Mononuclear cell (primary cell): ENCODE measurements around the gene KAZN. TPM values are rescaled to one million over a fixed set of nuclear protein-coding genes. Genes with fewer than 3 reads are reported as not detected.

ENCODE experiments used
- H3K27me3 ChIP-seq: 2 replicates; pipeline ENCODE4 v1.6.0; 2011; ENCODE audit warnings: low read length, control low read depth; ENCODE audit not compliant: insufficient read depth
- H3K4me1 ChIP-seq: 2 replicates; pipeline ENCODE4 v1.5.1; 2011; ENCODE audit warnings: mild to moderate bottlenecking, low read length, control low read depth; ENCODE audit not compliant: insufficient read depth
- H3K4me3 ChIP-seq: 2 replicates; pipeline ENCODE4 v1.5.1; 2011; ENCODE audit warnings: mild to moderate bottlenecking, low read length, moderate library complexity
- H3K9me3 ChIP-seq: 2 replicates; pipeline ENCODE4 v1.5.1; 2011; ENCODE audit warnings: low read depth, mild to moderate bottlenecking, control low read depth, low read length
- total RNA-seq: library from RNA; depleted of rRNA; stranded (reverse); fragments of >200 nt; gene quantifications from one replicate; pipeline ENCODE4 v1.2.3, GENCODE V29; 2012

The KAZN gene
- total RNA-seq, 1 donor: 0.31 TPM

DNA sequence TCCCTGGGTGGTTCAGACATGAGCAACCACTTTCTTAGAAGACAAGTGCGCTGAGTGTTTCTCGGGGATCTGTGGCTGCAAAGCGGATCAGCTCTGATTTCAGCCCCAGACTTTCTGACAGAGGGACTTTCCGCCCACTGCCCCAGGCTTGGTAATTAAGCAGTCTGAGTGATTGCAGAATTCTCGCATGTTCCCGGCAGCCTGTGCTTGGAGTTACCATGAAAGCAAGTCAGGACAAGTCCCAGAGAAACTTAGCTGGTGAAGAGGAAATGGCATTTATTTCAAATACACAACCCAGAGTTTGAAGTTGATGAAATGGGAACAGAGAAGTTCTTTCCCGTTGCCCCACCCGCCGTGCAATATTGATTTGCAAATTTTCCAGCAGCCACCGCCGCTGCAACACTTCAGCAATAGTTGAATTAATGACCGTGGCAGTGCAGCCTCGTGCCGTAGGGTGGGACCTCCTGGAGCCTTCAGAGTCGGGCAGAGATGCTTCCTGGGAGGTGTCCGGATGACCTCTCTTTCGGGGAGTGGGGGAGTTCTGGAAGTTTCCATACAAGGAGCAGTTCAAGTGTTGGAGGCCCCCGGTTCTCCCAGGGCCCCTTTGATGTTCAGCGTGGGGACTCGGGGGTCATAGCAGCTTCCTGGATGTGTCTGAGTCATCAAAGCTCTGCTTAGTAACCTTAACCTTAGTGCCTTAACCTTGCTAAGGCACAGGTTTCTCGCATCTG lies 134.7 kb downstream of the KAZN start:
- H3K4me1 ChIP-seq: no peaks in the 10 kb centered on the region
- H3K4me3 ChIP-seq: no peak overlapping the region
- no peaks in the 10 kb centered on the region for H3K9me3 ChIP-seq
- no peaks in the 10 kb centered on the region for H3K27me3 ChIP-seq

GRCh38 chr1:14733779-14734140 lies 135.3 kb downstream of the KAZN start:
- H3K4me3 ChIP-seq: no peak overlapping the region
- no peaks in the 10 kb centered on the region for H3K4me1 ChIP-seq
- no peaks in the 10 kb centered on the region for H3K27me3 ChIP-seq
- no peaks in the 10 kb centered on the region for H3K9me3 ChIP-seq

GRCh38 chr1:14735841-14736240 lies 137.4 kb downstream of the KAZN start:
- no peak overlapping the region for H3K4me3 ChIP-seq
- H3K4me1 ChIP-seq: peaks cover 11% of the 10 kb centered on the region
- H3K27me3 ChIP-seq: no peaks in the 10 kb centered on the region
- H3K9me3 ChIP-seq: no peaks in the 10 kb centered on the region

DNA sequence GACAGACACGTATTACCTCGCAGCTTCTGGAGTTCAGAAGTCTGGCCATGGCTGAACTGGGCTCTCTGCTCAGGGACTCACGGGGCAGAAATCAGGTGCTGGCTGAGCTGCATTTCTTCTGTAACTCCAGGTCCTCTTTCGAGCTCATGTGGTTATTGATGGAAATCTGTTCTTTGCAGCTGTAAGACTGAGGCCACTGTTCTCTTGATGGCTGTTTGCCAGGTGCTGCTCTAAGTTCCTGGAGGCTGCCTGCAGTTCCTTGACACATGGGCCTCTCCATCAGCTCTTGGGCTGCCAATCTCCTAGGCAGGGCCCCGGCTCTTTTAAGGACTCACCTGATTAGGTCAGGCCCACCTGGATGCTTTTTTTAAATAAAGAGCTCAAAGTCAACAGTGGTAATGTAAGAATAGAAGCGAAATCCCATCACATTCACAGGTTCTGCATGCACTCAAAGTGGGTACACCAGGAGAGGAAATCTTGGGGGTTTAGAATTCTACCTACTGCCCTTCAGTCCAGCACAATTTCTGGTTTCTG lies 139.1 kb downstream of the KAZN start:
- Histone ChIP-seq H3K4me3 (no peak overlapping the region), H3K4me1 (peaks cover 23% of the 10 kb centered on the region), H3K9me3 (no peaks in the 10 kb centered on the region), H3K27me3 (no peaks in the 10 kb centered on the region)

DNA sequence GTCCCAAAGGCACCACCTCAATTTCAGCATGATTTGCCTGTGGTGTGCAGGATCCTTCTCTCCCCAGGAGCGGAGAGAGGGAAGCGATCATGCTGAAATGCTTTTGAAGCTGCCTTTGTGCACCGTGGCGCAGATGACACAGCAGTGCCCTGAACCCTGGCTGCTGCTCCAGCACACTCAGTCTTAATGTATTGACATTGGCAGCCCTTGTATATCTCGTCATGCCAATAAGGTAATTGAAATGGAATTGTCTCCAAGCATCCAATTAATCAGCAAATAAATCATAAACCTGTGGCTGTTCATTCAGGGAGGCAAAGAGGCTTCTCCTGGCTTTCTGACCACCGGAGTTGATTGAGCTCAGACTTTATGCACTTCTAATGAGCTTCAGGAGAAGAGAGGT lies 139.8 kb downstream of the KAZN start:
- peaks cover 23% of the 10 kb centered on the region for H3K4me1 ChIP-seq
- H3K4me3 ChIP-seq: no peak overlapping the region
- no peaks in the 10 kb centered on the region for H3K9me3 ChIP-seq
- no peaks in the 10 kb centered on the region for H3K27me3 ChIP-seq

- Histone ChIP-seq H3K4me1 (peaks cover 23% of the 10 kb centered on the region), H3K9me3 (no peaks in the 10 kb centered on the region), H3K4me3 (no peak overlapping the region), H3K27me3 (no peaks in the 10 kb centered on the region)
Observed at GRCh38 chr1:14738647-14739046, 140.2 kb downstream of the KAZN start.

- no peaks in the 10 kb centered on the region for H3K27me3 ChIP-seq
- H3K4me3 ChIP-seq: no peak overlapping the region
- peaks cover 23% of the 10 kb centered on the region for H3K4me1 ChIP-seq
- no peaks in the 10 kb centered on the region for H3K9me3 ChIP-seq
Observed at GRCh38 chr1:14739082-14739832, 140.8 kb downstream of the KAZN start.

- H3K4me3 ChIP-seq: no peak overlapping the region
- peaks cover 23% of the 10 kb centered on the region for H3K4me1 ChIP-seq
- H3K9me3 ChIP-seq: no peaks in the 10 kb centered on the region
- H3K27me3 ChIP-seq: no peaks in the 10 kb centered on the region
Observed at GRCh38 chr1:14740016-14740415, 141.5 kb downstream of the KAZN start.

DNA sequence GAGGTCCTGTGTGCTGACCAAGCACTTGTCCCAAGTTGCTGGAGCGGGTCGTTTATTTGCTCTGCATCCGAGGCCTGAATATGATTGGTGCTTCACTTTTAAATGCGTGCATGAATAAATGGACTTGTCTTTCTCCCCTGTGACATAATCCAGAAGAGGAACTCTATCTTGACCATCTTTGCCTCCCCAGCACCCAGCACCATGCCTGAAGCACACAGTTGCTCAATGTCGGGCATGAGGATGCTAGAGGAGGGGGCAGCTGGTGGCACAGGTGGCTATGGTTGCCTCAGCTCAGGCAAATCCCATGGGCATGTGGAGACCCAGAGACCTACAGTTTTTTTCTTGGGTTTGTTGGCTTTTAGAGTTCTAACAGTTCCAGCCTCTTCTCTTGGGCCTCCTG lies 142.6 kb downstream of the KAZN start:
- Histone ChIP-seq H3K4me3 (no peak overlapping the region), H3K9me3 (no peaks in the 10 kb centered on the region), H3K4me1 (peaks cover 23% of the 10 kb centered on the region), H3K27me3 (no peaks in the 10 kb centered on the region)

- no peaks in the 10 kb centered on the region for H3K9me3 ChIP-seq
- H3K4me3 ChIP-seq: no peak overlapping the region
- peaks cover 23% of the 10 kb centered on the region for H3K4me1 ChIP-seq
- no peaks in the 10 kb centered on the region for H3K27me3 ChIP-seq
Observed at GRCh38 chr1:14741532-14741931, 143.0 kb downstream of the KAZN start.

GRCh38 chr1:14742181-14742980 lies 143.9 kb downstream of the KAZN start:
- Histone ChIP-seq H3K9me3 (no peaks in the 10 kb centered on the region), H3K4me1 (peaks cover 23% of the 10 kb centered on the region), H3K4me3 (no peak overlapping the region), H3K27me3 (no peaks in the 10 kb centered on the region)

GRCh38 chr1:14743368-14743767 lies 144.9 kb downstream of the KAZN start:
- no peaks in the 10 kb centered on the region for H3K9me3 ChIP-seq

DNA sequence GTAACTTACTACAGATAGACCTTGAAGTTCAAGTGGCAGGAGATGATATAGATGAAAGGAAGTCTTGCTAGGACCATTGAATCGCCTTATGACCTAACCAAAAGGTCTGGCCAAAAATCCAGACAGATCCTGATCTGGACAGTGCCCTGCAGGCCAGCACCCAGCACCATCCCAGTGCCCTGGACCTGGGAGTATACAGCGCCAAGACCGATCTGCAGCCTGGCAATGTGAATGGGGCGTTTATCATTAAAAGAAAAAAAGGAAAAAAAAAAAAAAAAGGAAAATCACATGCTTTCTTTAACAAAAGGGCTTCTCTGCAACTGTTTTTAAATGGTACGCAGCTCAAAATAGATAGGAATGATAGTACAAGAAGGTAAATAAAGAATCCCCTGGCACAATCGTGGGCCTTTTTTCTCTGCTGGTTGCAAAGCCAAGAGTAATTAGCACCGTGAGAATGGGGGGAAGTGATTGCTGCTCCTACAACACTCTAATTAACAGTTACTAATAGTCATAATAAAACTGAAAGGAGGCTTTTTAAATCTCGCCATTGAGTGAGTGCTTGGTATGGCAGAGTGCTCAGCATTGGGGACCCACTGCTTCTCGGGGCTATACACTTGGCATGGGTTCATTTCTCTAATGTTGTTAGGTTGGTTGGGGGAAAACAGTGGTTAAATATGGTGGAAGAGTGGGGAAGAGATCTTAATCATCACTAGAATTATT lies 146.7 kb downstream of the KAZN start:
- no peak overlapping the region for H3K4me3 ChIP-seq
- no peaks in the 10 kb centered on the region for H3K27me3 ChIP-seq
- no peaks in the 10 kb centered on the region for H3K9me3 ChIP-seq
- H3K4me1 ChIP-seq: peaks cover 15% of the 10 kb centered on the region

More at GRCh38 chr1:14743368-14743767, 144.9 kb downstream of the KAZN start:
- H3K27me3 ChIP-seq: no peaks in the 10 kb centered on the region
- peaks cover 23% of the 10 kb centered on the region for H3K4me1 ChIP-seq
- no peak overlapping the region for H3K4me3 ChIP-seq

GRCh38 chr1:14745789-14746188 lies 147.3 kb downstream of the KAZN start:
- no peak overlapping the region for H3K4me3 ChIP-seq
- peaks cover 12% of the 10 kb centered on the region for H3K4me1 ChIP-seq
- no peaks in the 10 kb centered on the region for H3K9me3 ChIP-seq
- H3K27me3 ChIP-seq: no peaks in the 10 kb centered on the region
